ENCODE data around the gene CCDC102A.
"Not testable (repeated sequence)": the region's sequence is repeated elsewhere in the genome, so short reads cannot be mapped to it uniquely, and the experiment has no call there.

CCDC102A gene

DNA sequence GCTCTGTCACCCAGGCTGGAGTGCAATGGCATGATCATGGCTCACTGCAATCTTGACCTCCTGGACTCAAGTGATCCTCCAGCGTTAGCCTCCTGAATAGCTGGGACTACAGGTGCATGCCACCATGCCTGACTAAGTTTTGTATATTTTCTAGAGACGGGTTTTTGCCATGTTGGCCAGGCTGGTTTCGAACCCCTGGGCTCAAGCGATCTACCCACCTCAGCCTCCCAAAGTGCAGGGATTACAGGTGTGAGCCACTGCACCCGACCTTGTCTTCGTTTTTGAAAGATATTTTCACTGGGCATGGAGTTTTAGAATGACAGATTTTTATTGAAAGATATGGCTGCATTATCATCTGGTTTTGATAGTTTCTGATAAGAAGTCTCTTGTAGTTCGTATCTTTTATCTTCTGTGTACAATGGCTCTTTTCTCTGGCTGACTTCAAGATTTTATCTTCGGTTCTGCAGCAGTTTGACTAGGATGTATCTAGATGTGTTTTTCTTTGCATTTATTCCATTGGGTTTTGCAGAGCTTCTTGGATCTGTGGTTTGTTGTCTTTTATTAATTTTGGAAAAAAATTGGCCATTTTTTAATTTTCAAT is 20.7 kb upstream of the CCDC102A start:
- DNase-seq (ENCODE audit: extremely low read depth, low read depth) = no peak
- TF ChIP-seq, protein P1, sequence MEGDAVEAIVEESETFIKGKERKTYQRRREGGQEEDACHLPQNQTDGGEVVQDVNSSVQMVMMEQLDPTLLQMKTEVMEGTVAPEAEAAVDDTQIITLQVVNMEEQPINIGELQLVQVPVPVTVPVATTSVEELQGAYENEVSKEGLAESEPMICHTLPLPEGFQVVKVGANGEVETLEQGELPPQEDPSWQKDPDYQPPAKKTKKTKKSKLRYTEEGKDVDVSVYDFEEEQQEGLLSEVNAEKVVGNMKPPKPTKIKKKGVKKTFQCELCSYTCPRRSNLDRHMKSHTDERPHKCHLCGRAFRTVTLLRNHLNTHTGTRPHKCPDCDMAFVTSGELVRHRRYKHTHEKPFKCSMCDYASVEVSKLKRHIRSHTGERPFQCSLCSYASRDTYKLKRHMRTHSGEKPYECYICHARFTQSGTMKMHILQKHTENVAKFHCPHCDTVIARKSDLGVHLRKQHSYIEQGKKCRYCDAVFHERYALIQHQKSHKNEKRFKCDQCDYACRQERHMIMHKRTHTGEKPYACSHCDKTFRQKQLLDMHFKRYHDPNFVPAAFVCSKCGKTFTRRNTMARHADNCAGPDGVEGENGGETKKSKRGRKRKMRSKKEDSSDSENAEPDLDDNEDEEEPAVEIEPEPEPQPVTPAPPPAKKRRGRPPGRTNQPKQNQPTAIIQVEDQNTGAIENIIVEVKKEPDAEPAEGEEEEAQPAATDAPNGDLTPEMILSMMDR (IDR thresholded peaks at IDR 0.05; ENCODE audit: low read depth, low read length) = no peak

GRCh38 chr16:57555831-57556230 is 19.5 kb upstream of the CCDC102A start:
- no peak for DNase-seq (ENCODE audit: extremely low read depth, low read depth)
- TF ChIP-seq, protein P1 (IDR thresholded peaks at IDR 0.05; ENCODE audit: low read depth, low read length) = no peak

DNA sequence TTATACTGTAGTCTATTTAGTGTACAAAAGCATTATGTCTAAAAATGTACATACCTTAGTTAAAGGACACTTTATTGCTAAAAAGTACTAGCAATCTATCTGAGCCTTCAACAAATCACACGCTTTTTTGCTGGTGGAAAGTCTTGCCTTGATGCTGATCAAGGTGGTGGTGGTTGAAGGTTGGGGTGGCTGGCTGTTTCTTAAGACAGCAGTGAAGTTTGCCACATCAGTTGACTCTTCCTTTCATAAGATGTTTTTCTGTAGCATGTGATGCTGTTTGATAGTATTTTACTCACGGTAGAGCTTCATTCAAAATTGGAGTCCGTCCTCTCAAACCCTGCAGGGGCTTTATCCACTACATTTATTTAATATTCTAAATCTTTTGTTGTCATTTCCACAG is 14.7 kb upstream of the CCDC102A start:
- TF ChIP-seq, protein P1 (IDR thresholded peaks at IDR 0.05; ENCODE audit: low read depth, low read length) = no peak
- DNase-seq (ENCODE audit: extremely low read depth, low read depth) = no peak

GRCh38 chr16:57549730-57550129 is 13.4 kb upstream of the CCDC102A start:
- TF ChIP-seq, protein P1 (IDR thresholded peaks at IDR 0.05; ENCODE audit: low read depth, low read length) = no peak
- no peak for DNase-seq (ENCODE audit: extremely low read depth, low read depth)

- TF ChIP-seq, protein P1 (IDR thresholded peaks at IDR 0.05; ENCODE audit: low read depth, low read length) = no peak
- no peak for DNase-seq (ENCODE audit: extremely low read depth, low read depth)
Observed at GRCh38 chr16:57548408-57548807, 12.0 kb upstream of the CCDC102A start.

DNA sequence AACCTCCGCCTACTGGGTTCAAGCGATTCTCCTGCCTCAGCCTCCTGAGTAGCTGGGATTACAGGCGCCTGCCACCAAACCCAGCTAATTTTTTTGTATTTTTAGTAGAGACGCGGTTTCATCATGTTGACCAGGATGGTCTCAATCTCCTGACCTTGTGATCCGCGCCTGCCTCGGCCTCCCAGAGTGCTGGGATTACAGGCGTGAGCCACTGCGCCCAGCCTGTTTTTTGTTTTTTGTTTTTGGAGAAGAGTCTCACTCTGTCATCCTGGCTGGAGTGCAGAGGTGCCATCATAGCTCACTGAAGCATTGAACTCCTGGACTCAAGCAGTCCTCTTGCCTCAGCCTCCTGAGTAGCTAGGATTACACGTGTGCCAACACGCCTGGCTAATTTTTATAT is 11.2 kb upstream of the CCDC102A start:
- not testable (repeated sequence) for DNase-seq (ENCODE audit: extremely low read depth, low read depth)

- no peak for DNase-seq (ENCODE audit: extremely low read depth, low read depth)
- TF ChIP-seq, protein P1 (IDR thresholded peaks at IDR 0.05; ENCODE audit: low read depth, low read length) = no peak
Observed at GRCh38 chr16:57544124-57544653, 7.8 kb upstream of the CCDC102A start.

Measured in AG09319 (cell line).